T-helper 1 cell treated with Interleukin-12 subunit alpha and Interleukin-12 subunit beta and Interleukin-4 antibody, amounts not matched to agents 30 μg/mL and 1 μg/mL, for 36 hours (primary cell): ENCODE results near the gene SLC17A2.

Source experiments
- H3K27ac Mint-ChIP-seq: one replicate; pipeline ENCODE4 v1.8.0; 2021; ENCODE audit warnings: mild to moderate bottlenecking, mixed read lengths
- H3K27me3 Mint-ChIP-seq: one replicate; pipeline ENCODE4 v1.8.0; 2021; ENCODE audit warnings: low read depth, mixed read lengths
- H3K36me3 Mint-ChIP-seq: one replicate; pipeline ENCODE4 v1.8.0; 2021; ENCODE audit warnings: low read depth, mixed read lengths
- H3K4me1 Mint-ChIP-seq: one replicate; pipeline ENCODE4 v1.8.0; 2021; ENCODE audit warnings: low read depth, mixed read lengths
- H3K4me3 Mint-ChIP-seq: one replicate; pipeline ENCODE4 v1.8.0; 2021; ENCODE audit warnings: mild to moderate bottlenecking, moderate library complexity, mixed read lengths
- H3K9me3 Mint-ChIP-seq: one replicate; pipeline ENCODE4 v1.8.0; 2021; ENCODE audit warnings: mixed read lengths

Gene SLC17A2

DNA sequence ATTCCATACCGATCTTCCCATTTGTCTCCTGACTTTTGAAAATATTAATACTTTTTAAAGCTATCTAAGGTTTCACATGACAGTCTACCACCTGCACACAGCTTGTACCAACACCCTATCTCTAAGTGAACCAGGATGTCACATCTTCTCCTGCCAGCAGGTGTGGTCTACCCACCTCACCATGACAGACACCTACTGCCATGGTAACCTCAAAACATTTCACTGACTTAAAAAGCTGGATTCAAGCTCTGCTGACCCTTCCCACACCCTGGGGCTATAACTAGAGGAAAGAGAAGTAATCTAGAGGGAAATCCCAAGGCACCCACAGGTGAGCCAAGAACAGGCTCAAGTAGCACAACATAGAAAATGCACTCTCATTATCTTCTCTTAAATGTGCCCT is 57.7 kb downstream of the SLC17A2 start:
- Mint-ChIP-seq H3K36me3 (no peaks in the 10 kb centered on the region), H3K27me3 (no peaks in the 10 kb centered on the region), H3K4me3 (no peak overlapping the region), H3K27ac (no peak overlapping the region), H3K4me1 (peaks cover 28% of the 10 kb centered on the region), H3K9me3 (no peaks in the 10 kb centered on the region)

GRCh38 chr6:25869840-25870239 is 60.7 kb downstream of the SLC17A2 start:
- Mint-ChIP-seq H3K27me3 (no peaks in the 10 kb centered on the region), H3K36me3 (peaks cover 3% of the 10 kb centered on the region), H3K4me3 (no peak overlapping the region), H3K27ac (no peak overlapping the region), H3K9me3 (peaks cover 5% of the 10 kb centered on the region), H3K4me1 (peaks cover 35% of the 10 kb centered on the region)

- H3K27ac Mint-ChIP-seq: no peak overlapping the region
- H3K4me3 Mint-ChIP-seq: no peak overlapping the region
- peaks cover 35% of the 10 kb centered on the region for H3K4me1 Mint-ChIP-seq
- H3K9me3 Mint-ChIP-seq: peaks cover 17% of the 10 kb centered on the region
- no peaks in the 10 kb centered on the region for H3K27me3 Mint-ChIP-seq
- H3K36me3 Mint-ChIP-seq: peaks cover 12% of the 10 kb centered on the region
Observed at GRCh38 chr6:25868436-25869183, 61.9 kb downstream of the SLC17A2 start.

- Mint-ChIP-seq H3K9me3 (peaks cover 18% of the 10 kb centered on the region), H3K36me3 (peaks cover 12% of the 10 kb centered on the region), H3K27me3 (no peaks in the 10 kb centered on the region), H3K27ac (peak overlapping the region; percentile 67), H3K4me1 (peaks cover 24% of the 10 kb centered on the region), H3K4me3 (peak overlapping the region; percentile 35)
Observed at GRCh38 chr6:25866011-25866410, 64.5 kb downstream of the SLC17A2 start.

- Mint-ChIP-seq H3K9me3 (peaks cover 18% of the 10 kb centered on the region), H3K27ac (no peak overlapping the region), H3K4me1 (peaks cover 29% of the 10 kb centered on the region), H3K4me3 (no peak overlapping the region), H3K27me3 (peaks cover 4% of the 10 kb centered on the region), H3K36me3 (peaks cover 12% of the 10 kb centered on the region)
Observed at GRCh38 chr6:25863360-25863759, 67.1 kb downstream of the SLC17A2 start.
